Measurements from ENCODE around the gene ITPKB.
"Not testable (repeated sequence)": the region's sequence is repeated elsewhere in the genome, so short reads cannot be mapped to it uniquely, and the experiment has no call there.

The ITPKB gene

DNA sequence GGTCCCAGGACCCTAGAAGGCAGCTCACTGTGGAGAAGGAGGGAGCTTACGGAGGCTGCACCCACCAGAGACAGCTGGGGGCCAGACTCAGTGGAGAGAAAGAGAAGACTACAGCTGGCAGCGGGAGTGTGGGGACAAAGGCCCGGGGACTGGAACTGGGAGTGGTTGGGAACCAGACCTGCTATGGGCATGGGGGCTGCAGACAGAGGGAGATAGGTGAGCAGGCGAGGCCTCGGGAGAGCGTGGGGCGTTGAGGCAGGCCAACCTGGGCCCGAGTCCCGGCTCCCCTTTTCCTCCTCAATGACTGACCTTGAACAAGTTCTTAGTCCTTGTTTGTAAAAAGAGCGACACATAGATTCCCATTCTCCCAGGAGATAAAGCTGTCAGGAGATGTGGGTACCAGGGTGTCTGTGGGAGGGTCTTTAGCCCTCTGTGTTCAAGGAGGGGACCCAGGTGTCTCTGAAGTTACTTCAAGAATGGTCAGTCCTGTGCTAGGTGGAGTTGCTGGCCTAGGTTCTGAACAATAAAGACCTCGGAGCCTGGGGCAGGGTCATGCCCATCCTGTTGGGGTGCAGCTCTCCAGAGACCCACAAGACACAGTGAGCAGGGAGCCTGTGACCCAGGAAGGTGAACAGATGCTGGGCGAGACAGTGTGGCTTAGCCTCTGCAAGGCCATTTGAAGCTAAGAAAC is 87.9 kb downstream of the ITPKB start:
- no peak for DNase-seq (ENCODE audit: low spot score)

- no peak for DNase-seq (ENCODE audit: low spot score)
These were observed 88.7 kb downstream of the ITPKB start for GRCh38 chr1:226650236-226650841.

GRCh38 chr1:226649780-226650179 is 89.3 kb downstream of the ITPKB start:
- DNase-seq (ENCODE audit: low spot score): peak; percentile 31

DNA sequence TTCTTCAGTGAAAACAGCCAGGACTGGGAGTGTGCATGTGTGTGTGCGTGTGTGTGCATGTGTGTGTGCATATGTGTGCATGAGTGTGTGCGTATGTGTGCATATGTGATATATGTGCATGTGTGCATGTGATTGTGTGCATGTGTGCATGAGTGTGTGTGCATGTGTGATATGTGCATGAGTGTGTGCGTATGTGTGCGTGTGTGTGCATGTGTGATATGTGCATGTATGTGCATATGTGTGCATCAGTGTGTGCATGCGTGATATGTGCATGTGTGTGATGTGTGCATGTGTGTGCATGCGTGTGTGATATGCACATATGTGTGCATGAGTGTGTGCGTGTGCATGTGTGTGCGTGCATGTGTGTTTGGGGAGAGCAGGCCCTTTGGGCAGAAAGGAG is 89.8 kb downstream of the ITPKB start:
- no peak for DNase-seq (ENCODE audit: low spot score)

DNA sequence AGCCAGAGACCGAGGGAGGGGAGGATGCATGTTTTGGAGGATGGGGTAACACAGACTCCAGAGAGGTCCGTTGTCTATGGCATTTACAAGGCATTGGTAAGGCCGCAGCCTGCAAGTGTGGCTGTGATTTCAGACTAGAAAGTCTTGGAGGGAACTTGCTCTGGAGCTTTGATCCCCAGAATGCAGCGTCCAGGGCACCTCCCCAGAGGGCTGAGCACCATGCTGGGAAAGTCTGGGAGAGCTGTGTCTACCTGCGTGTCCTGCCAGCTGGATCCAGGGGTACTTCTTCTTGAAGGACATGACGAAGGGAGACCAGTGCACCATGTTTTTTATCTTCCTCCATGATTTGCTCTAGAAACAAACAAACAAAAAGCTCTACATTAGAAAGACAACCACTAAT is 90.7 kb downstream of the ITPKB start:
- DNase-seq (ENCODE audit: low spot score): no peak

- no peak for DNase-seq (ENCODE audit: low spot score)
These were observed 91.4 kb downstream of the ITPKB start for GRCh38 chr1:226647719-226648118.

- DNase-seq (ENCODE audit: low spot score): no peak
These were observed 92.1 kb downstream of the ITPKB start for GRCh38 chr1:226646870-226647449.

GRCh38 chr1:226646026-226646869 is 92.8 kb downstream of the ITPKB start:
- no peak for DNase-seq (ENCODE audit: low spot score)

GRCh38 chr1:226645279-226645976 is 93.7 kb downstream of the ITPKB start:
- no peak for DNase-seq (ENCODE audit: low spot score)

DNA sequence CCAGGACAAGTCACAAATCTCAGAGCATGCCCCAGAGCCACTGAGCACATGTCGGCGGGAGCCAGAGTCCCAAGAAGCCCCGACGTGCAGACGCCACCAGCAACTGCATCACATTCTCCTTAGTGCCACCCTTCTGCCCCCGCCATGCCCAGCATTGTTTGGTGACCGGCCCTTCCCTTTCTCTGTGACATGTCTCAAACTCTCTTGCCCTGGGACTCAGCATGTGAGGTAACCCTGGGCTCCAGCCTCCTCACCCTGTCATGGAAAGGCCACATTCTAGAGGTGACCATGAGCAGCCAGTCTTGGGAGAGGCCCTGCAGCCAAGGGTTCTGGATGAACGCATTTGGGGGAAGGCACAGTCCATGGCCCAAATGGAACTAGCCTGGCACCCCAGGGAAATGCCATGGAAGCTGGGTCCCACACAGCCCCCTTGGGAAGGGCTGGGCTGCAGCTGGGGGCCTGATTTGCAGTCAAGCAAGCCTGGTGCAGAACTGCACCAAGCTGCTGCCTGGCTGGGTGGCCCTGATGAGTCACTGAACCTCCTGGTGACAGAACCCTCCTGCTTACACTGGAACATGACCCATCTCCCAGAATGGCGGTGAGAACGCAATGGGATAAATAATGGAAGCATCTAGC is 94.4 kb downstream of the ITPKB start:
- no peak for DNase-seq (ENCODE audit: low spot score)

GRCh38 chr1:226643611-226644540 is 95.2 kb downstream of the ITPKB start:
- DNase-seq (ENCODE audit: low spot score): no peak

DNA sequence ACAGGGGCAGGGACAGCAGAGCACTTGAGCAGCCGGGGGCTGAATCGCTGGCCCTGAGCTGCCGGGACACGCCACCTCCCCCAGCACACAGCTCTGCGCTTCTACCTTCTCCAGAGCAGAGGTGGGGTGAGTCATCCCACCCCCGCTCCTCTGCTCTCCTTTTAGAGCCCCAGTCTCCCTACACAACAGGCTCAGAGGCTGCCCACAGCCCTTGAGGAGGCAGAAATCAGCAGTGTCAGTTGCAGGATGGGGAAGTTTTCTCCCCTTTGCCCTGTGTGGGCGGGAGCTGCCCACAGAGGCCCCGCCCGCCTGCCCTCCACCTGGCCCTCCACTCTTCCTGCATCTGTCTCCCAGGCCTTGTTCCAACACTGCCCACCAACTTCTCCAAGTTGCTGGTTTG is 95.9 kb downstream of the ITPKB start:
- DNase-seq (ENCODE audit: low spot score): no peak

GRCh38 chr1:226642421-226642820 is 96.7 kb downstream of the ITPKB start:
- DNase-seq (ENCODE audit: low spot score): no peak

- no peak for DNase-seq (ENCODE audit: low spot score)
These were observed 97.3 kb downstream of the ITPKB start for GRCh38 chr1:226641671-226642231.

DNA sequence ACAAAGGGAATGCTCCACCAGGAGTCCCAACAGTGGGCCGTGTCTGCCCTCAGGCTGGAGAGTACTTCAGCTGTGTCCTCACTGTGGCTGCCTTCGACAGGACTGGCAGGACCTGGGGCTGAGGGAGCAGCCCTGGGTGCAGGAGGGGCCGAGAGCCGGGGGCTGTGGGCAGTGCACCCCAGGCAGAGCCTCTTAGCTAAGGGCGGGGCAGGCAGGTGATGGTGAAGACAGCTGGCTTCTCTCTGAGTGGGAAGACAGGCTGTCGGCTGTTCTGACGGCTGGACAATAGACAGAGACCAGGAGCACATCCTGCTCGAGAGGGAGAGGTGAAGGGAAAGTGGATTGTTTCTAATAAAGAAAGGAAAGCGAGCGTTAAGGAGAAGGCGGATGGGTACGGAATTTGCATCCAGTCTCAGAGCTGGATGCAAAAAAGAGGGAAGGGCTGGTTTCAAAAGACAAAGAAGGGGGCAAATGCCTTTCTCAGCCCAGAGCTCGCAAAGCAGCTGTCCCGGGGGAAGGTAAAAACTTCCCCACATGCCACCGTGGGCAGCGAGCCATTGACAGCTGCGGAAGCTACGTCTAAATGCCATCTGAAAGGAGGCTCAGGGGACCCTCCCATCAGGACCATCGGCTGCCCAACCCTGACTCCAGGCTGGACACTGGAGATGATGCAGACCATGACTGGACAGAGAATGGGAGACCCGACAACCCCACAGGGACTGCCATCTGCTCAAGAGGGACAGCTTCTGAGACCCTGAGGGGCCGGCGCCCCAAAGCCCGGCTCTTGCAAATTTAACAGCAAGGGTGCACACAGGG is 98.6 kb downstream of the ITPKB start:
- no peak for DNase-seq (ENCODE audit: low spot score)

GRCh38 chr1:226639631-226640061 is 99.4 kb downstream of the ITPKB start:
- DNase-seq (ENCODE audit: low spot score): no peak

- DNase-seq (ENCODE audit: low spot score): not testable (repeated sequence)
These were observed 99.9 kb downstream of the ITPKB start for GRCh38 chr1:226639206-226639605.

GRCh38 chr1:226638608-226639007 is 100.5 kb downstream of the ITPKB start:
- DNase-seq (ENCODE audit: low spot score): no peak

DNA sequence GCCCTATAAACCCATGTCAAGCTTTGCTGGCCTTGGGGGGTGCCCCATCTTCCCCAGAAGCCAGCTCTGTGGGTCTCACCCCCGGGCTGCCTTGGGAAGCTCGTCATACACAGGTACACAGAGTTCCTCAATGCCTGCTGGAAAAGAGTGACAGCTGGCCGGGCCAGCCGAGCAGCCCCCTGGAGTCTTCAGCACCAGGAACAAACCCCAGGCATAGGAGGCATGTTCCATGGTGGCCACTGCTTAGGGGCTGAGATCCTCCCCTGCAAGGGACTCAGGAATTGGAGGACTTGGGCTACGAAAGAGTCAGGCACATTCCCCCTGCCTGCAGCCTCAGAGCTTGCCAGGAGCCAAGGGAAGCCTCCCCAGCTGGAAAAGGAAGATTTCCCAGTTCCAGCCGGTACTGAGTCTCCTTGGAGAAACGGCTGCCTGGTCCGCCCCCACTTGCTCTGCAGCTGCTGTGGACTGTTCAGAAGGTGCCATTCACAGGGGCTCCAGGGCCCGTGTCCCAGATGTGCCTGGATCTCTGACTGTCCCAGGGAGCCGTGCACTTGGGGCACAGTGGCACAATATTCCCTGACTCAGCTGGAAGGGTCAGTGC is 101.0 kb downstream of the ITPKB start:
- no peak for DNase-seq (ENCODE audit: low spot score)
